GM18873 (cell line): Measurements from ENCODE around the gene AVP.

Experiments used
- ATAC-seq: cut with Tn5 transposase; IDR thresholded peaks from one replicate; pipeline ENCODE4 v1.9.1; 2021; ENCODE audit warnings: mild to moderate bottlenecking, moderate library complexity, moderate number of reproducible peaks; ENCODE audit not compliant: unreplicated experiment, low FRiP score

AVP gene

GRCh38 chr20:3111507-3111906 lies 27.0 kb upstream of the AVP start:
- ATAC-seq = no peak

- no peak for ATAC-seq
Observed at GRCh38 chr20:3109350-3110302, 25.1 kb upstream of the AVP start.

GRCh38 chr20:3107464-3108025 lies 23.0 kb upstream of the AVP start:
- no peak for ATAC-seq

DNA sequence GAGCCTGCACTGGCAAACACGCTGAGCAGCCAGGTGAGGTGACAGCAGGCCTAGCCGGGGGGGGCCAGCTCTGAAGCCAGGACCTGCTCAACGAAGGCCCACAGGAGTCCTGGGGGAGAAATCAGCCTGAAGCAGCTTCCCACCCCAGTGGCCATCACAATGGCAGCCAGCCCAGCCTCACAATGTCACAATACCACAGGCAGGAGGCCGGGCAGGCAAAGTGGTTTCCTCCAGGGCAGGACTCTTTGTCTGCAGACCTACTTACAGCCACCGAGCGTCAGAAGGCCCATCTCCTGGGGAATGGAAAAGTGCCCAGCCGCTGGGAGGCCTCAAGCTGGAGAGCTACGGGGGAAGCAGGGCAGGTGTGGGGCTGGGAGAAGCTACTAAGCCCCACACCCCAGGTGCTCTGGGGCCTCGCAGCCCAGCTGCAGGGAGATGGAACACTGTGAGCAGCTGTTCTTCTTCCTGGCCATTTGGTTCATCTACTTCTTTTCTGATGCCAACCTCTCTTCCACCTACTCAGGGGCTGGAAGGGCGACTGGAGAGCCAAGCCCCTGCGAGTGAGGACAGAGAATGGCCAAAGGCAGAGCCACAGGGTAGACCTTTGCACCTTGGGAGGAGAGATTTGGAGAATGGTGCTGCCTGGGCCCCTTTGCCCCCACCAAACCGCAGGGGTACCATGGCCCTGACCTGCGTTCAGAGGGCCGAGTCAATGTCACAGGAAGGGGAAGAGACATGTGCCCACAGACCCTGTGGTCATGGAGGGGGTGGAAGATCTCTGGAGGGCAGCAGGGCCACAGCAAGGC lies 22.3 kb upstream of the AVP start:
- no peak for ATAC-seq

- no peak for ATAC-seq
Observed at GRCh38 chr20:3106185-3106584, 21.7 kb upstream of the AVP start.

DNA sequence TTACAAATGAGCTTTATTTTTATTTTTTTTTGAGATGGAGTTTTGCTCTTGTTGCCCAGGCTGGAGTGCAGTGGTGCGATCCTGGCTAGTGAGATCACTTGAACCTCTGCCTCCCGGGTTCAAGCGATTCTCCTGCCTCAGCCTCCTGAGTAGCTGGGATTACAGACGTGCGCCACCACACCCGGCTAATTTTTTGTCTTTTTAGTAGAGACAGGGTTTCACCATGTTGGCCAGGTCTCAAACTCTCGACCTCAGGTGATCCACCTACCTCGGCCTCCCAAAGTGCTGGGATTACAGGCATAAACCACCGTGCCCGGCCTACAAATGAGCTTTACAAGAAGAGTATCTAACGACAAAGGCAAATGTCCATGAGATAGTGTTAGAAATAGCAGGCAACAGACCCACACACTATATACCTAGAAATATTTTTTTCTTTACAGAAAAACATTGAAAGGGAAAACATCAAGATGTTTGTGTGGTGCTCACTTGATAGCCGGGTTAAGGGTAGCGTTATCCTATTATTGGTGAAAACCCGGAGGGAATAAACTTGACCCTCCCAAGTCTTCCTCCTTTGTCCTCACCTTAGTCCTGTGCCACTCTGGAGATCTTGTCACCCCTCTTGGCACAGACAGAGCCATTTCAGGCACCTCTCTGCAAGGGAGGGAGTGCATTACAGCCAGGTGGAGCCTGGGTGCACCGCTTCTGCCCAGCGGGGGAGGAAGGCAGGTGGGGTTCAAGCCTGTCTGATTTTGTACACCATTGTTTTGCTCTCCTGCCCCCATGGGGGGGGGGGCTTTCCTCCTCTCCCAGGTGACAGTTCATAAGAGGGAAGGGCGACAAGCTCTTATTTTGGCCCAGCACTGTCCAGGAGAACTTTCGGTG lies 21.0 kb upstream of the AVP start:
- no peak for ATAC-seq

GRCh38 chr20:3103369-3104032 lies 19.0 kb upstream of the AVP start:
- no peak for ATAC-seq

- no peak for ATAC-seq
Observed at GRCh38 chr20:3102575-3103368, 18.2 kb upstream of the AVP start.

DNA sequence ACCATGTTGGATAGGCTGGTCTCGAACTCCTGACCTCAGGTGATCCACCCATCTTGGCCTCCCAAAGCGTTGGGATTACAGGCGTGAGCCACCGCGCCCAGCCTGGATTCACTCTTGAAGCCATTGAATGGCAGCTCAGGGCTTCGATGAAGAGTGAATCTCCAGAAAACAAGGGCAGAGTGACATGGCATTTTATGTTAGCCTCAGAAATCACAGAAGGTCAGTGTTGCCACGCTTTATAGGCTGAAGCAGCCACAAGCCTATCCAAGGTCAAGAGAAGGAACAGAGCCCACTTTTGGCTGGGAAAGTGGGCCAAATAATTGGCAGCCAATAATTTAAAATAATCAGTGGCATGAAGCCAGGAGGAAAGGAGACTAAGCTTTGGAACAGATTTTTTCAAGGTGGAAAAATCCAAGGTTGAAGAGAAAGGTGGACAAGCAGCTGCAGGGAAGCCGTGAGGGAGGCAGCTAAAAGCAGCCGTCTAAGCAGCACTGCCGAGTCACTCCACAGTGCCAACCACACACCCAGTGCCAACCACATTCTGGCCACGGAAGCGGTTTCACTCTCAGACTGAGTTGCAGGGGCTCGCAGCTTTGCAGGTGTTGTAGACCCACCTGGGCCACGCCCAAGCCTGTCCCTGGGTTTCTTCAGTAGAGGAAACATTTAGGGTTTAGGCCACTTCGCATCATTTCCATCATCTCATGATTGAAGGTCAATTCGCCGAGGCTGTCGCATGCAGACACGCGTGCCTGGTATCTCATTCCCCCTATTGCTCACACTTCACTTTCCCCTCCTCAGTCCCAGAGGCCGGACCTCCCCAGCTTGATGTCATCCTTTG lies 17.4 kb upstream of the AVP start:
- no peak for ATAC-seq

- ATAC-seq = no peak
Observed at GRCh38 chr20:3101251-3101650, 16.7 kb upstream of the AVP start.

DNA sequence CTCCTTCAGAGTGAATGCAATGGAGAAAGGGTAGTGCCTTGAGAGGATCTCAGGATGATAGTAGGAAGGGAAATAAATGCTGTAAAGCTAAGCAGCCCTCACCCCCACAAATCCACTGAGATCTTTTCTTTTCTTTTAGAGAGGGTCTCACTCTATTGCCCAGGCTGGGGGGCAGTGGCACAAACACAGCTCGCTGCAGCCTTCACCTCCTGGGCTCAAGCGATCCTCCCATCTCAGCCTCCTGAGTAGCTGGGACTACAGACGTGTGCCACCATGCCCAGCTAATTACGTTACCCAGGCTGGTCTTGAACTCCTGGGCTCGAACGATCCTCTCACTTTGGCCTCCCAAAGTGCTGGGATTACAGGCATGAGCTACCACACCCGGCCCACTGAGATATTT lies 16.0 kb upstream of the AVP start:
- ATAC-seq = no peak

- ATAC-seq = no peak
Observed at GRCh38 chr20:3094848-3095629, 10.5 kb upstream of the AVP start.

GRCh38 chr20:3093861-3094361 lies 9.4 kb upstream of the AVP start:
- no peak for ATAC-seq

- ATAC-seq = no peak
Observed at GRCh38 chr20:3092611-3093379, 8.3 kb upstream of the AVP start.

GRCh38 chr20:3090565-3090964 lies 6.0 kb upstream of the AVP start:
- ATAC-seq = no peak

DNA sequence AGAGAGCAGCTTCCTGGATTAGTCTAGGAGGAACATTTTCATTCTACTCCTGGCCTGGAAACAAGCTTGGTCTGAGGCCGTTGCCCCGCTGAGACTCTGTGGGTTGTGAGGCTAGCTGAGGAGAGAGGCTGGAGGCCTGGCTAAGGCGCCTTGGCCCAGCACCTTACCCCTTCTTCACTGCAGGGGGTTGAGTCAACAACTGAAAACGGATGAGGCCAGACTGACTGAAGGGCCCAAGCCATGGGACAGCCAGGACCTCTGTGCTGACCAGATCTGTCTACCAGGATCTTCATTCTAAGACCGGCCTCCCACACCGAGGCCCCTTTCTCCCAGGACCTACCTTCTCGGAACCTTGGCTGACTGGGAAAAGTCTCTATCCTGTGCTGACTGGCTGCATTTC lies 3.5 kb upstream of the AVP start:
- no peak for ATAC-seq
